ENCODE measurements around the gene H2AZ1. TPM values are rescaled to one million over a fixed set of nuclear protein-coding genes. Genes with fewer than 3 reads are reported as not detected.

The H2AZ1 gene
- total and polyA plus RNA-seq, 4 donors: 28.5 to 139 (median 103) TPM

DNA sequence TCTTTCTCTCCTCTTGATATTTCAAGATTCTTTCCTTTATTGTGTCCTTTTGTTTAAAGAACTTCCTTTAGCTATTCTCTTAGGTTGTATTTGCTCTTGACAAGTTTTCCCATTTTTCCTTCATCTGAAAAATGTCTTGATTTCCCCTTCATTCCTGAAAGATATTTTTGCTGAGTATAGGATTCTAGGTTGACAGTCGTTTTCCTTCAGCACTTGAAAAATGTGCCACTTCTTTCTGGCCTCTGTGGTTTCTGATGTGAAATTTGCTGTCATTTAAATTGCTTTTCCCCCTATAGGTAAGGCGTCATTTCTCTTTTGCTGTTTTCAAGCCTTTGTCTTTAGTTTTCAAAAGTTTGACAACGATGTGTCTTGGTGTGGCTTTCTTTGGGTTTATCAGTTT is 32.5 kb downstream of the H2AZ1 start:
- no peaks in the 10 kb centered on the region for H3K27me3 ChIP-seq (ENCODE audit: control insufficient read depth in 4 of 4, insufficient read depth in 4 of 4, low read length in 3 of 4)
- no peaks in the 10 kb centered on the region for H3K4me1 ChIP-seq (ENCODE audit: control insufficient read depth in 4 of 4, insufficient read depth in 4 of 4, low read length in 3 of 4)
- WGBS: 97% methylated on average over 3 of the region's 3 CpGs
- DNase-seq (ENCODE audit: low spot score): no peak
- peaks cover 0 to 2% (median 0%) of the 10 kb centered on the region in 4 donors for H3K9me3 ChIP-seq (ENCODE audit: control insufficient read depth in 4 of 4, low read length in 3 of 4)
- peaks cover under 1 to 5% (median 4%) of the 10 kb centered on the region in 4 donors for H3K36me3 ChIP-seq (ENCODE audit: control insufficient read depth in 4 of 4, insufficient read depth in 3 of 4, low read depth in 1 of 4, low read length in 3 of 4)
- no peak overlapping the region for H3K27ac ChIP-seq (ENCODE audit: low read depth in 1 of 2, low read length in 2 of 2)
- TF ChIP-seq RXRA (IDR thresholded peaks at IDR 0.05) (no peak), HNF4A (conservative IDR thresholded peaks at IDR 0.05) (no peak), FOXA1 (IDR thresholded peaks at IDR 0.05) (no peak)
- TF ChIP-seq, protein P1, sequence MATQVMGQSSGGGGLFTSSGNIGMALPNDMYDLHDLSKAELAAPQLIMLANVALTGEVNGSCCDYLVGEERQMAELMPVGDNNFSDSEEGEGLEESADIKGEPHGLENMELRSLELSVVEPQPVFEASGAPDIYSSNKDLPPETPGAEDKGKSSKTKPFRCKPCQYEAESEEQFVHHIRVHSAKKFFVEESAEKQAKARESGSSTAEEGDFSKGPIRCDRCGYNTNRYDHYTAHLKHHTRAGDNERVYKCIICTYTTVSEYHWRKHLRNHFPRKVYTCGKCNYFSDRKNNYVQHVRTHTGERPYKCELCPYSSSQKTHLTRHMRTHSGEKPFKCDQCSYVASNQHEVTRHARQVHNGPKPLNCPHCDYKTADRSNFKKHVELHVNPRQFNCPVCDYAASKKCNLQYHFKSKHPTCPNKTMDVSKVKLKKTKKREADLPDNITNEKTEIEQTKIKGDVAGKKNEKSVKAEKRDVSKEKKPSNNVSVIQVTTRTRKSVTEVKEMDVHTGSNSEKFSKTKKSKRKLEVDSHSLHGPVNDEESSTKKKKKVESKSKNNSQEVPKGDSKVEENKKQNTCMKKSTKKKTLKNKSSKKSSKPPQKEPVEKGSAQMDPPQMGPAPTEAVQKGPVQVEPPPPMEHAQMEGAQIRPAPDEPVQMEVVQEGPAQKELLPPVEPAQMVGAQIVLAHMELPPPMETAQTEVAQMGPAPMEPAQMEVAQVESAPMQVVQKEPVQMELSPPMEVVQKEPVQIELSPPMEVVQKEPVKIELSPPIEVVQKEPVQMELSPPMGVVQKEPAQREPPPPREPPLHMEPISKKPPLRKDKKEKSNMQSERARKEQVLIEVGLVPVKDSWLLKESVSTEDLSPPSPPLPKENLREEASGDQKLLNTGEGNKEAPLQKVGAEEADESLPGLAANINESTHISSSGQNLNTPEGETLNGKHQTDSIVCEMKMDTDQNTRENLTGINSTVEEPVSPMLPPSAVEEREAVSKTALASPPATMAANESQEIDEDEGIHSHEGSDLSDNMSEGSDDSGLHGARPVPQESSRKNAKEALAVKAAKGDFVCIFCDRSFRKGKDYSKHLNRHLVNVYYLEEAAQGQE (IDR thresholded peaks at IDR 0.05): no peak
- TF ChIP-seq, protein P2, sequence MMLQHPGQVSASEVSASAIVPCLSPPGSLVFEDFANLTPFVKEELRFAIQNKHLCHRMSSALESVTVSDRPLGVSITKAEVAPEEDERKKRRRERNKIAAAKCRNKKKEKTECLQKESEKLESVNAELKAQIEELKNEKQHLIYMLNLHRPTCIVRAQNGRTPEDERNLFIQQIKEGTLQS (IDR thresholded peaks at IDR 0.05): no peak
- TF ChIP-seq, protein P3, sequence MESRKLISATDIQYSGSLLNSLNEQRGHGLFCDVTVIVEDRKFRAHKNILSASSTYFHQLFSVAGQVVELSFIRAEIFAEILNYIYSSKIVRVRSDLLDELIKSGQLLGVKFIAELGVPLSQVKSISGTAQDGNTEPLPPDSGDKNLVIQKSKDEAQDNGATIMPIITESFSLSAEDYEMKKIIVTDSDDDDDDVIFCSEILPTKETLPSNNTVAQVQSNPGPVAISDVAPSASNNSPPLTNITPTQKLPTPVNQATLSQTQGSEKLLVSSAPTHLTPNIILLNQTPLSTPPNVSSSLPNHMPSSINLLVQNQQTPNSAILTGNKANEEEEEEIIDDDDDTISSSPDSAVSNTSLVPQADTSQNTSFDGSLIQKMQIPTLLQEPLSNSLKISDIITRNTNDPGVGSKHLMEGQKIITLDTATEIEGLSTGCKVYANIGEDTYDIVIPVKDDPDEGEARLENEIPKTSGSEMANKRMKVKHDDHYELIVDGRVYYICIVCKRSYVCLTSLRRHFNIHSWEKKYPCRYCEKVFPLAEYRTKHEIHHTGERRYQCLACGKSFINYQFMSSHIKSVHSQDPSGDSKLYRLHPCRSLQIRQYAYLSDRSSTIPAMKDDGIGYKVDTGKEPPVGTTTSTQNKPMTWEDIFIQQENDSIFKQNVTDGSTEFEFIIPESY (IDR thresholded peaks at IDR 0.05): no peak
- TF ChIP-seq, protein P4, sequence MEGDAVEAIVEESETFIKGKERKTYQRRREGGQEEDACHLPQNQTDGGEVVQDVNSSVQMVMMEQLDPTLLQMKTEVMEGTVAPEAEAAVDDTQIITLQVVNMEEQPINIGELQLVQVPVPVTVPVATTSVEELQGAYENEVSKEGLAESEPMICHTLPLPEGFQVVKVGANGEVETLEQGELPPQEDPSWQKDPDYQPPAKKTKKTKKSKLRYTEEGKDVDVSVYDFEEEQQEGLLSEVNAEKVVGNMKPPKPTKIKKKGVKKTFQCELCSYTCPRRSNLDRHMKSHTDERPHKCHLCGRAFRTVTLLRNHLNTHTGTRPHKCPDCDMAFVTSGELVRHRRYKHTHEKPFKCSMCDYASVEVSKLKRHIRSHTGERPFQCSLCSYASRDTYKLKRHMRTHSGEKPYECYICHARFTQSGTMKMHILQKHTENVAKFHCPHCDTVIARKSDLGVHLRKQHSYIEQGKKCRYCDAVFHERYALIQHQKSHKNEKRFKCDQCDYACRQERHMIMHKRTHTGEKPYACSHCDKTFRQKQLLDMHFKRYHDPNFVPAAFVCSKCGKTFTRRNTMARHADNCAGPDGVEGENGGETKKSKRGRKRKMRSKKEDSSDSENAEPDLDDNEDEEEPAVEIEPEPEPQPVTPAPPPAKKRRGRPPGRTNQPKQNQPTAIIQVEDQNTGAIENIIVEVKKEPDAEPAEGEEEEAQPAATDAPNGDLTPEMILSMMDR (IDR thresholded peaks at IDR 0.05; ENCODE audit: low read depth, low read length, missing input control): no peak
- H3K9ac ChIP-seq (ENCODE audit: low read depth in 1 of 2, low read length in 2 of 2): no peak overlapping the region
- H3K4me3 ChIP-seq (ENCODE audit: low read depth in 1 of 3, low read length in 3 of 3): no peak overlapping the region

DNA sequence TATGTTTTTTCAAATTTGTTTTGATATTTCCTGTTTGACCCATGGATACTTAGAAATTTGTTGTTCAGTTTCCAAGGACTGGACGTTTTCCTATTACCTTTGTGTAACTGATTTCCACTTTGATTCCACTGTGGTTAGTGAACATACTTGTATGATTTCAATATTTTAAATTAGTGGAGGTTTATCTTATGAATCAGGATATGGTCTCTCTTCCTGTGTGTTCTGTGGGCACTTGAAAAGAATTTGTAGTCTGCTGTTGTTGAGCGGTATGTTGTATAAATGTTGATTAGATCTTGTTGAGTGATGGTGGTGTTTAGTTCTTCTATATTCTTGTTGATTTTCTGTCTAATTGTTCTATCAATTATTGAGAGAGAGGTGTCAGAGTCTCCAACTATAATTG is 34.6 kb downstream of the H2AZ1 start:
- no peak for DNase-seq (ENCODE audit: low spot score)
- Histone ChIP-seq H3K27me3 (ENCODE audit: control insufficient read depth in 4 of 4, insufficient read depth in 4 of 4, low read length in 3 of 4) (no peaks in the 10 kb centered on the region), H3K36me3 (ENCODE audit: control insufficient read depth in 4 of 4, insufficient read depth in 3 of 4, low read depth in 1 of 4, low read length in 3 of 4) (peaks cover 0 to 5% (median under 1%) of the 10 kb centered on the region in 4 donors), H3K4me3 (ENCODE audit: low read depth in 1 of 3, low read length in 3 of 3) (no peak overlapping the region), H3K9me3 (ENCODE audit: control insufficient read depth in 4 of 4, low read length in 3 of 4) (peaks cover 0 to 2% (median 0%) of the 10 kb centered on the region in 4 donors), H3K27ac (ENCODE audit: low read depth in 1 of 2, low read length in 2 of 2) (no peak overlapping the region), H3K9ac (ENCODE audit: low read depth in 1 of 2, low read length in 2 of 2) (no peak overlapping the region), H3K4me1 (ENCODE audit: control insufficient read depth in 4 of 4, insufficient read depth in 4 of 4, low read length in 3 of 4) (no peaks in the 10 kb centered on the region)
- WGBS: 88% methylated on average over 2 of the region's 2 CpGs
- TF ChIP-seq TAF1 (conservative IDR thresholded peaks at IDR 0.05) (no peak), FOXA2 (IDR thresholded peaks at IDR 0.05) (no peak), GABPA (IDR thresholded peaks at IDR 0.05 in 1 of 2, conservative IDR thresholded peaks at IDR 0.05 in 1 of 2) (no peak), RAD21 (IDR thresholded peaks at IDR 0.05) (no peak), YY1 (IDR thresholded peaks at IDR 0.05) (no peak), FOXA1 (IDR thresholded peaks at IDR 0.05) (no peak), JUND (IDR thresholded peaks at IDR 0.05) (no peak), HNF4G (IDR thresholded peaks at IDR 0.05) (no peak), RXRA (IDR thresholded peaks at IDR 0.05) (no peak), SP1 (IDR thresholded peaks at IDR 0.05) (no peak), NR2F2 (IDR thresholded peaks at IDR 0.05) (no peak), HNF4A (conservative IDR thresholded peaks at IDR 0.05) (no peak)
- TF ChIP-seq, protein P2 (IDR thresholded peaks at IDR 0.05): no peak
- TF ChIP-seq, protein P5, sequence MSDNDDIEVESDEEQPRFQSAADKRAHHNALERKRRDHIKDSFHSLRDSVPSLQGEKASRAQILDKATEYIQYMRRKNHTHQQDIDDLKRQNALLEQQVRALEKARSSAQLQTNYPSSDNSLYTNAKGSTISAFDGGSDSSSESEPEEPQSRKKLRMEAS (IDR thresholded peaks at IDR 0.05): no peak
- TF ChIP-seq, protein P3 (IDR thresholded peaks at IDR 0.05): no peak
- TF ChIP-seq, protein P1 (IDR thresholded peaks at IDR 0.05): no peak
